H1 (cell line): ENCODE data around the gene SIX5. TPM values are rescaled to one million over a fixed set of nuclear protein-coding genes. Genes with fewer than 3 reads are reported as not detected.

Experiments used
- BACH1 ChIP-seq: IDR thresholded peaks from 2 replicates; pipeline ENCODE4 v1.6.1; 2012; ENCODE audit warnings: low read length, improper control_type of control experiment
- BRCA1 ChIP-seq: IDR thresholded peaks from 2 replicates; pipeline ENCODE4 v1.6.1; 2012; ENCODE audit warnings: low read depth, low read length, improper control_type of control experiment
- CREB1 ChIP-seq: IDR thresholded peaks from 2 replicates; pipeline ENCODE4 v1.6.1; 2012; ENCODE audit warnings: inconsistent platforms
- CTBP2 ChIP-seq: IDR thresholded peaks from 2 replicates; pipeline ENCODE4 v1.7.0; 2011; ENCODE audit warnings: borderline replicate concordance, mild to moderate bottlenecking, moderate library complexity, mixed read lengths, low read length; ENCODE audit not compliant: insufficient read depth, insufficient read length
- EZH2 ChIP-seq: fragments of 200-600 bp; sonication (generic); IDR thresholded peaks from 2 replicates; pipeline ENCODE4 v1.7.1; 2012; ENCODE audit warnings: low read depth, mild to moderate bottlenecking, moderate library complexity, low read length, inconsistent platforms; ENCODE audit not compliant: severe bottlenecking
- FOSL1 ChIP-seq: IDR thresholded peaks from 2 replicates; pipeline ENCODE4 v1.6.1; 2011; ENCODE audit warnings: mild to moderate bottlenecking, low read depth, low read length, moderate library complexity; ENCODE audit not compliant: insufficient read depth
- GTF2F1 ChIP-seq: IDR thresholded peaks from 2 replicates; pipeline ENCODE4 v1.6.1; 2012; ENCODE audit warnings: low read depth, low read length, improper control_type of control experiment, borderline replicate concordance
- HDAC2 ChIP-seq, 2 experiments: fragments of 300-600 bp in 1 of 2; sonication (generic) in 1 of 2; IDR thresholded peaks; 2 replicates each; pipeline ENCODE4 v1.6.1; 2011 to 2012; ENCODE audit warnings: low read depth in 2 of 2, low read length in 2 of 2, mild to moderate bottlenecking in 2 of 2, moderate library complexity in 2 of 2, borderline replicate concordance in 1 of 2, inconsistent platforms in 1 of 2
- HDAC6 ChIP-seq: IDR thresholded peaks from one replicate; pipeline ENCODE4 v1.7.1; 2012; ENCODE audit warnings: low read depth, mild to moderate bottlenecking, inconsistent platforms, low read length, moderate library complexity
- JUND ChIP-seq: IDR thresholded peaks from 2 replicates; pipeline ENCODE4 v1.6.1; 2011; ENCODE audit warnings: mild to moderate bottlenecking, improper control_type of control experiment, low read length
- KDM1A ChIP-seq: fragments of 200-600, 300-600 bp; sonication (generic); IDR thresholded peaks from 2 replicates; pipeline ENCODE4 v1.7.1; 2016; ENCODE audit warnings: mild to moderate bottlenecking, low read length, borderline replicate concordance
- KDM5A ChIP-seq: fragments of 200-600 bp; IDR thresholded peaks from 2 replicates; pipeline ENCODE4 v1.7.1; 2012; ENCODE audit warnings: mild to moderate bottlenecking, low read length, inconsistent platforms, mixed read lengths
- NANOG ChIP-seq: IDR thresholded peaks from 2 replicates; pipeline ENCODE4 v1.6.1; 2011; ENCODE audit warnings: low read length, low read depth, mild to moderate bottlenecking, inconsistent platforms; ENCODE audit not compliant: insufficient read depth, poor library complexity, severe bottlenecking
- NRF1 ChIP-seq: IDR thresholded peaks from 2 replicates; pipeline ENCODE4 v1.6.1; 2011; ENCODE audit warnings: mild to moderate bottlenecking, low read depth, low read length, improper control_type of control experiment
- PHF8 ChIP-seq: fragments of 200-600 bp; sonication (generic); conservative IDR thresholded peaks from 2 replicates; pipeline ENCODE4 v1.7.1; 2012; ENCODE audit warnings: low read depth, mild to moderate bottlenecking, inconsistent platforms, low read length, moderate library complexity
- POLR2AphosphoS5 ChIP-seq: IDR thresholded peaks from 2 replicates; pipeline ENCODE4 v1.6.1; 2011; ENCODE audit warnings: low read depth, low read length
- RBBP5 ChIP-seq: IDR thresholded peaks from 2 replicates; pipeline ENCODE4 v1.7.1; 2012; ENCODE audit warnings: low read depth, mild to moderate bottlenecking, inconsistent platforms, low read length, moderate library complexity, borderline replicate concordance
- RFX5 ChIP-seq: IDR thresholded peaks from 2 replicates; pipeline ENCODE4 v1.6.1; 2011; ENCODE audit warnings: low read depth, low read length, improper control_type of control experiment, borderline replicate concordance
- RNF2 ChIP-seq: fragments of 200-900, 300-1000 bp; sonication (generic); IDR thresholded peaks from 2 replicates; pipeline ENCODE4 v1.7.1; 2016; ENCODE audit warnings: borderline replicate concordance, low read depth, mild to moderate bottlenecking, antibody characterized with exemption, low read length; ENCODE audit not compliant: poor library complexity, severe bottlenecking; ENCODE audit errors: missing control alignments
- SIN3A ChIP-seq, 2 experiments: IDR thresholded peaks in 1 of 2; conservative IDR thresholded peaks in 1 of 2; 2 replicates each; pipeline ENCODE4 v1.6.1; 2011 to 2012; ENCODE audit warnings: low read length in 2 of 2, improper control_type of control experiment in 1 of 2, low read depth in 1 of 2, mild to moderate bottlenecking in 1 of 2
- SP1 ChIP-seq: IDR thresholded peaks from 2 replicates; pipeline ENCODE4 v1.6.1; 2011; ENCODE audit warnings: low read depth, low read length
- SP2 ChIP-seq: IDR thresholded peaks from 2 replicates; pipeline ENCODE4 v1.6.1; 2012; ENCODE audit warnings: mild to moderate bottlenecking, low read length, inconsistent platforms
- SP4 ChIP-seq: IDR thresholded peaks from 2 replicates; pipeline ENCODE4 v1.6.1; 2012; ENCODE audit warnings: low read length, inconsistent platforms
- SUZ12 ChIP-seq: fragments of 200-600 bp; sonication (generic); IDR thresholded peaks from 2 replicates; pipeline ENCODE4 v1.6.1; 2012; ENCODE audit warnings: mild to moderate bottlenecking, inconsistent platforms, low read length, moderate library complexity, mixed read lengths
- TBP ChIP-seq: IDR thresholded peaks from 2 replicates; pipeline ENCODE4 v1.6.1; 2011; ENCODE audit warnings: low read depth, low read length, improper control_type of control experiment
- polyA plus RNA-seq, 7 experiments: library from polyadenylated mRNA; depleted of rRNA in 3 of 7; stranded (reverse) in 5 of 7; unstranded in 2 of 7; fragments of >200 nt in 5 of 7; fragments of 200-250 nt in 2 of 7; gene quantifications; 1 replicate in 5 of 7; 2 replicates in 1 of 7; 4 replicates in 1 of 7; pipeline versions ENCODE4 v1.2.1 to v1.2.3, GENCODE V29; 2011 to 2013; ENCODE audit warnings: missing spikeins in 2 of 7, mixed read lengths in 2 of 7
- total RNA-seq: library from RNA; stranded (reverse); fragmentation: NEBNext Ultra II Directional; extraction: Animal tissue kit (Norgen Biotek cat#: 25700); gene quantifications from 2 replicates; pipeline ENCODE4 v1.2.1, GENCODE V29; 2021

SIX5 gene
- total and polyA plus RNA-seq, 2 of the 8 experiments (the other 6 are each of a cell fraction or from before 2014, with no cell fraction given), result 20.9 to 24.2 TPM

GRCh38 chr19:45814851-45815480 lies 45.9 kb upstream of the SIX5 start, which contains the start of gene RSPH6A (continued):
- no peak for TF ChIP-seq GTF2F1
- no peak for TF ChIP-seq SUZ12
- no peak; a peak in 1 of 4 replicates for TF ChIP-seq SIN3A (conservative IDR thresholded peaks at IDR 0.05 in 1 of 2, IDR thresholded peaks at IDR 0.05 in 1 of 2; ENCODE audit: low read depth in 1 of 2, low read length in 2 of 2)
- no peak for TF ChIP-seq SP2
- TF ChIP-seq KDM1A, result no peak
- TF ChIP-seq NANOG, result no peak
- TF ChIP-seq RNF2, result no peak
- no peak for TF ChIP-seq BACH1
- TF ChIP-seq EZH2, result no peak
- no peak for TF ChIP-seq NRF1
- TF ChIP-seq RFX5, result no peak
- TF ChIP-seq JUND, result no peak
- TF ChIP-seq HDAC2 (IDR thresholded peaks at IDR 0.05; ENCODE audit: borderline replicate concordance in 1 of 2, low read depth in 2 of 2, low read length in 2 of 2), result no peak
- no peak for TF ChIP-seq RBBP5
- TF ChIP-seq HDAC6, result no peak
- TF ChIP-seq SP4, result 0 out of 2 replicates have a peak, but pooled peaks have one; percentile 42
- no peak for TF ChIP-seq KDM5A
- no peak; the same call in 1 of the 2 replicates for TF ChIP-seq POLR2AphosphoS5
- TF ChIP-seq TBP, result no peak
- TF ChIP-seq BRCA1, result no peak
- TF ChIP-seq CTBP2, result no peak
- no peak for TF ChIP-seq PHF8
- TF ChIP-seq FOSL1, result no peak
- no peak for TF ChIP-seq CREB1
- no peak for TF ChIP-seq SP1
